Liver (tissue), 9 donors: ENCODE measurements around the gene PLEKHG4. TPM values are rescaled to one million over a fixed set of nuclear protein-coding genes. Genes with fewer than 3 reads are reported as not detected.

Experiments
- DNase-seq: peaks from one replicate; pipeline ENCODE4 v3.0.0-alpha.2; 2017; ENCODE audit warnings: low spot score
- H3K27ac ChIP-seq, 2 donors: one replicate each; pipeline ENCODE4 v1.7.0; 2013; ENCODE audit warnings: inconsistent platforms in 2 of 2, low read length in 2 of 2, control low read depth in 1 of 2, low read depth in 1 of 2, mild to moderate bottlenecking in 1 of 2
- H3K27me3 ChIP-seq, 4 donors: one replicate each; pipeline versions ENCODE4 v1.6.1 to v1.7.0; 2013; ENCODE audit warnings: low read length in 3 of 4, inconsistent platforms in 1 of 4, mild to moderate bottlenecking in 1 of 4, moderate library complexity in 1 of 4; ENCODE audit not compliant: control insufficient read depth in 4 of 4, insufficient read depth in 4 of 4
- H3K36me3 ChIP-seq, 4 donors: one replicate each; pipeline versions ENCODE4 v1.6.1 to v1.7.0; 2013; ENCODE audit warnings: low read length in 3 of 4, mild to moderate bottlenecking in 3 of 4, low read depth in 1 of 4, moderate library complexity in 1 of 4; ENCODE audit not compliant: control insufficient read depth in 4 of 4, insufficient read depth in 3 of 4
- H3K4me1 ChIP-seq, 4 donors: one replicate each; pipeline versions ENCODE4 v1.6.1 to v1.7.0; 2013; ENCODE audit warnings: low read length in 3 of 4, mild to moderate bottlenecking in 3 of 4, moderate library complexity in 1 of 4; ENCODE audit not compliant: control insufficient read depth in 4 of 4, insufficient read depth in 4 of 4
- H3K4me3 ChIP-seq, 3 donors: one replicate each; pipeline versions ENCODE4 v1.6.1 to v1.7.0; 2013; ENCODE audit warnings: low read length in 3 of 3, control low read depth in 1 of 3, low read depth in 1 of 3, mild to moderate bottlenecking in 1 of 3
- H3K9ac ChIP-seq, 2 donors: one replicate each; pipeline ENCODE4 v1.7.0; 2013; ENCODE audit warnings: low read length in 2 of 2, mild to moderate bottlenecking in 2 of 2, moderate library complexity in 2 of 2, control low read depth in 1 of 2, low read depth in 1 of 2
- H3K9me3 ChIP-seq, 4 donors: one replicate each; pipeline versions ENCODE4 v1.6.1 to v1.7.0; 2013; ENCODE audit warnings: low read length in 3 of 4; ENCODE audit not compliant: control insufficient read depth in 4 of 4
- CTCF ChIP-seq: fragments of 150-350 bp; IDR thresholded peaks from 2 replicates; pipeline ENCODE4 v1.5.1; 2017; ENCODE audit warnings: improper control_type of control experiment, low read depth, low read length; ENCODE audit not compliant: missing input control
- EGR1 ChIP-seq, 2 donors: IDR thresholded peaks; 2 replicates each; pipeline ENCODE4 v1.6.1; 2016 to 2018; ENCODE audit warnings: antibody characterized with exemption in 2 of 2, low read depth in 2 of 2
- FOXA1 ChIP-seq: IDR thresholded peaks from 2 replicates; pipeline ENCODE4 v1.6.1; 2016; ENCODE audit warnings: antibody characterized with exemption
- FOXA2 ChIP-seq: IDR thresholded peaks from 2 replicates; pipeline ENCODE4 v1.6.1; 2016; ENCODE audit warnings: antibody characterized with exemption
- GABPA ChIP-seq, 2 donors: IDR thresholded peaks in 1 of 2; conservative IDR thresholded peaks in 1 of 2; 2 replicates each; pipeline ENCODE4 v1.6.1; 2016; ENCODE audit warnings: antibody characterized with exemption in 2 of 2, mild to moderate bottlenecking in 1 of 2, moderate library complexity in 1 of 2
- HNF4A ChIP-seq, 2 donors: conservative IDR thresholded peaks; 2 replicates each; pipeline ENCODE4 v1.6.1; 2016; ENCODE audit warnings: antibody characterized with exemption in 2 of 2, mild to moderate bottlenecking in 2 of 2
- HNF4G ChIP-seq: IDR thresholded peaks from 2 replicates; pipeline ENCODE4 v1.6.1; 2016; ENCODE audit warnings: antibody characterized with exemption
- JUND ChIP-seq, 2 donors: IDR thresholded peaks; 2 replicates each; pipeline ENCODE4 v1.6.1; 2016; ENCODE audit warnings: antibody characterized with exemption in 2 of 2
- NR2F2 ChIP-seq: IDR thresholded peaks from 2 replicates; pipeline ENCODE4 v1.6.1; 2016; ENCODE audit warnings: antibody characterized with exemption
- RAD21 ChIP-seq, 2 donors: IDR thresholded peaks; 2 replicates each; pipeline ENCODE4 v1.6.1; 2016; ENCODE audit warnings: antibody characterized with exemption in 2 of 2, mild to moderate bottlenecking in 2 of 2
- REST ChIP-seq: IDR thresholded peaks from 2 replicates; pipeline ENCODE4 v1.6.1; 2016; ENCODE audit warnings: antibody characterized with exemption, mild to moderate bottlenecking
- RXRA ChIP-seq, 2 donors: IDR thresholded peaks; 2 replicates each; pipeline ENCODE4 v1.6.1; 2017 to 2018; ENCODE audit warnings: antibody characterized with exemption in 2 of 2, mild to moderate bottlenecking in 1 of 2
- SP1 ChIP-seq: IDR thresholded peaks from 2 replicates; pipeline ENCODE4 v1.6.1; 2018; ENCODE audit warnings: antibody characterized with exemption, mild to moderate bottlenecking
- TAF1 ChIP-seq: conservative IDR thresholded peaks from 2 replicates; pipeline ENCODE4 v1.6.1; 2016; ENCODE audit warnings: antibody characterized with exemption, mild to moderate bottlenecking
- YY1 ChIP-seq: IDR thresholded peaks from 2 replicates; pipeline ENCODE4 v1.6.1; 2016; ENCODE audit warnings: antibody characterized with exemption, mild to moderate bottlenecking
- polyA plus RNA-seq, 2 donors: library from polyadenylated mRNA; stranded (reverse) in 1 of 2; unstranded in 1 of 2; fragments of 200-250 nt in 1 of 2; fragments of >200 nt in 1 of 2; fragmentation: Nextera tagmentation in 1 of 2; extraction: Ambion mirVana in 1 of 2; gene quantifications; one replicate each; pipeline versions ENCODE4 v1.2.1 to v1.2.3, GENCODE V29; 2013 to 2015
- total RNA-seq, 2 donors: library from RNA; depleted of rRNA; stranded (reverse); fragments of >200 nt; gene quantifications; one replicate each; pipeline ENCODE4 v1.2.3, GENCODE V29; 2014
- TF ChIP-seq, protein P1 (sequence below): IDR thresholded peaks from 2 replicates; pipeline ENCODE4 v1.6.1; 2016; ENCODE audit warnings: antibody characterized with exemption
- TF ChIP-seq, protein P2 (sequence below): IDR thresholded peaks from 2 replicates; pipeline ENCODE4 v1.6.1; 2016; ENCODE audit warnings: antibody characterized with exemption
- TF ChIP-seq, protein P3 (sequence below): IDR thresholded peaks from 2 replicates; pipeline ENCODE4 v1.6.1; 2016; ENCODE audit warnings: antibody characterized with exemption
- donor health status: healthy.
- donor health status: healthy.
- donor health status: healthy.
- donor health status: healthy.
- donor health status: healthy.

The PLEKHG4 gene
- total and polyA plus RNA-seq, 4 donors = 0.21 to 2.6 (median 0.68) TPM

GRCh38 chr16:67317853-67318252, 38.5 kb downstream of the PLEKHG4 start:
- no peak for TF ChIP-seq NR2F2
- no peak for TF ChIP-seq HNF4A (conservative IDR thresholded peaks at IDR 0.05)
- no peak for TF ChIP-seq SP1
- TF ChIP-seq, protein P1, sequence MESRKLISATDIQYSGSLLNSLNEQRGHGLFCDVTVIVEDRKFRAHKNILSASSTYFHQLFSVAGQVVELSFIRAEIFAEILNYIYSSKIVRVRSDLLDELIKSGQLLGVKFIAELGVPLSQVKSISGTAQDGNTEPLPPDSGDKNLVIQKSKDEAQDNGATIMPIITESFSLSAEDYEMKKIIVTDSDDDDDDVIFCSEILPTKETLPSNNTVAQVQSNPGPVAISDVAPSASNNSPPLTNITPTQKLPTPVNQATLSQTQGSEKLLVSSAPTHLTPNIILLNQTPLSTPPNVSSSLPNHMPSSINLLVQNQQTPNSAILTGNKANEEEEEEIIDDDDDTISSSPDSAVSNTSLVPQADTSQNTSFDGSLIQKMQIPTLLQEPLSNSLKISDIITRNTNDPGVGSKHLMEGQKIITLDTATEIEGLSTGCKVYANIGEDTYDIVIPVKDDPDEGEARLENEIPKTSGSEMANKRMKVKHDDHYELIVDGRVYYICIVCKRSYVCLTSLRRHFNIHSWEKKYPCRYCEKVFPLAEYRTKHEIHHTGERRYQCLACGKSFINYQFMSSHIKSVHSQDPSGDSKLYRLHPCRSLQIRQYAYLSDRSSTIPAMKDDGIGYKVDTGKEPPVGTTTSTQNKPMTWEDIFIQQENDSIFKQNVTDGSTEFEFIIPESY = no peak
- TF ChIP-seq, protein P2, sequence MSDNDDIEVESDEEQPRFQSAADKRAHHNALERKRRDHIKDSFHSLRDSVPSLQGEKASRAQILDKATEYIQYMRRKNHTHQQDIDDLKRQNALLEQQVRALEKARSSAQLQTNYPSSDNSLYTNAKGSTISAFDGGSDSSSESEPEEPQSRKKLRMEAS = no peak
- TF ChIP-seq RAD21 (IDR thresholded peaks at IDR 0.05) = no peak
- no peak for TF ChIP-seq EGR1 (IDR thresholded peaks at IDR 0.05; ENCODE audit: low read depth in 2 of 2)
- TF ChIP-seq TAF1 = no peak
- no peak for TF ChIP-seq CTCF
- TF ChIP-seq, protein P3, sequence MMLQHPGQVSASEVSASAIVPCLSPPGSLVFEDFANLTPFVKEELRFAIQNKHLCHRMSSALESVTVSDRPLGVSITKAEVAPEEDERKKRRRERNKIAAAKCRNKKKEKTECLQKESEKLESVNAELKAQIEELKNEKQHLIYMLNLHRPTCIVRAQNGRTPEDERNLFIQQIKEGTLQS = no peak
- no peak for TF ChIP-seq RXRA (IDR thresholded peaks at IDR 0.05)
- TF ChIP-seq YY1 = no peak
- no peak for TF ChIP-seq FOXA1
- no peak for TF ChIP-seq REST
- TF ChIP-seq GABPA (IDR thresholded peaks at IDR 0.05 in 1 of 2, conservative IDR thresholded peaks at IDR 0.05 in 1 of 2) = no peak
- no peak for TF ChIP-seq HNF4G
- no peak for TF ChIP-seq JUND (IDR thresholded peaks at IDR 0.05)
- TF ChIP-seq FOXA2 = no peak
- Histone ChIP-seq H3K27me3 (no peaks in the 10 kb centered on the region), H3K4me1 (no peaks in the 10 kb centered on the region), H3K27ac (no peak overlapping the region), H3K4me3 (no peak overlapping the region), H3K36me3 (no peaks in the 10 kb centered on the region), H3K9me3 (no peaks in the 10 kb centered on the region), H3K9ac (no peak overlapping the region)
- DNase-seq = no peak
